ENCODE results near the gene TRIM44.
A peak's percentile ranks its signal among the peaks of the same experiment; 100 is the strongest.

GRCh38 chr11:35845860-35846259, 183.3 kb downstream of the TRIM44 start:
- TF ChIP-seq POLR2A (IDR thresholded peaks at IDR 0.05; ENCODE audit: low read depth, low read length) (no peak), CTCF (IDR thresholded peaks at IDR 0.05; ENCODE audit: extremely low read depth in 1 of 2, insufficient read depth in 1 of 2, low read depth in 1 of 2, low read length in 2 of 2) (no peak), EZH2 (IDR thresholded peaks at IDR 0.05; ENCODE audit: borderline replicate concordance, low read depth, low read length, severe bottlenecking) (no peak), POLR2AphosphoS5 (IDR thresholded peaks at IDR 0.05; ENCODE audit: insufficient read depth, low read depth, low read length) (no peak), FOS (IDR thresholded peaks at IDR 0.05; ENCODE audit: borderline replicate concordance, insufficient read depth, low read length) (peak; percentile 18), MAX (IDR thresholded peaks at IDR 0.05; ENCODE audit: insufficient read depth, insufficient read length) (no peak), MYC (IDR thresholded peaks at IDR 0.05; ENCODE audit: low read depth, low read length) (no peak)
